HG02840 (cell line): ENCODE results near the gene LTB.

Source experiments
- ATAC-seq: cut with Tn5 transposase; IDR thresholded peaks from one replicate; pipeline ENCODE4 v1.9.1; 2021; ENCODE audit warnings: mild to moderate bottlenecking, moderate library complexity, moderate number of reproducible peaks; ENCODE audit not compliant: unreplicated experiment, low FRiP score

LTB gene

GRCh38 chr6:31532644-31533454, 49.4 kb downstream of the LTB start:
- ATAC-seq: no peak

DNA sequence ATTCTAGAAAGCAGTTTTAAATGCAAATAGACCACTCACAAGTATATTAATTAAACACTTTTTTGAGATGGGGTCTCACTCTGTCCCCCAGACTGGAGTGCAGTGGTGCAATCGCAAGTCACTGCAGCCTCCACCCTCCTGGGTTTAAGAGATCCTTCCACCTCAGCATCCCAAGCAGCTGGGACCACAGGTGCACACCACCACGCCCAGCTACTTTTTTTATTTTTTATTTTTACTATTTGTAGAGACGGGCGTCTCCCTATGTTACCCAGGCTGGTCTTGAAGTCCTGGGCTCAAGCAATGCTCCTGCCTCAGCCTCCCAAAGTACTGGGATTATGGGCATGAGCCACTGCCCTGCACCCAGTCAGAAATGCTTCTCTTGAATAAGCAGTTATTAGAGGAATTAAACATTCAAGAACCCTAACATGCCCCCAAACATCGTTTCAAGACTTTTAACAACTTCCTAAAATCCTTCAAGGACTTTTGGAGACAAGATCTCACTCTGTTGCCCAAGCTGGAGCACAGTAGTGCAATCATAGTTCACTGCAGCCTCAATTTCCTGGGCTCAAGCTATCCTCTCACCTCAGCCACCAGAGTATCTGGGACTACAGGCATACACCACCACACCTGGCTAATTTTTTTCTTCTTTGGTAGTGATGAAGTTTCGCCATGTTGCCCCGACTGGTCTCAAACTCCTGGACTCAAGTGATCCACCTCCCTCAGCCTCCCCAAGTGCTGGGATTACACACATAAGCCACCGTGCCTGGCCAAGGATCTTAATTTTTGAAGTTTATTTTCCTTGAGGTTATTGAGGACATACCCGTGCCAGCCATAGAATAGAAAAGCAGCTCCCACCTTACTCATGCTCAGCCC, 50.2 kb downstream of the LTB start:
- ATAC-seq: no peak

DNA sequence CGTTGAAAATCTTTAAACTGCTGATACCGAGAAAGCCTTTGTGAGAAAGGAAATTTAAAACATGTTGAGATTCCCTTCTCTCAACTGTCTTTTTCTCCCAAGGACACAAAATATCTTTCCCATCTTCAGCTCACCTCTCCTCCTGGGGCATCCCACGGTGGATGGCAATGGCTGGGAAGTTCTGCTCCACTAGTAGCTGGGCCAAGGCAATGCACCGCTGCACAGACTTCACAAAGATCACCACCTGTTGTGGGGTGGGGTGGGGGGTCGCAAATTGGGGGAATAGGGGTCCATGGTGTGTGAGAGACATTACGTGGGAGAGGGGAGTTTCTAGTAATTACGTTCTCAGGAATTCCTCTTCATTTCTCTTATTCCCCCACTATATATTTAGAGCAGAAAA, 51.1 kb downstream of the LTB start:
- ATAC-seq: no peak

DNA sequence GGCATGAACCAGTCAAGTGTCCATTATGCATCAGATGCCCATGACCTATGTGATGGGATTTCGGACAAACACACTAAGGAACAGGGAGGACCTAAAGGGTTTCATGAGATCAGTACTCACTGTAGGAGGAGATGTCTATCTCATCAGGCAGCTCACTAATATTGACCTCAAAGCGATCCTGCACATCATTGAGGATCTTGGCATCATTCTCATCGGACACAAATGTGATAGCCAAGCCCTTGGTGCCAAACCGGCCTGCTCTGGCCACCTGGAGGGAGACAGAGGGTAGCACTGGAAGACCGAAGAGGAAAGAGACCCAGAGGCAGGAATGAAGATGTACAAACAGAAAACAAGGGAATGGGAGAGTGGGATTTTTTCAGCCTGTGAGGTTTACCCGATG, 51.6 kb downstream of the LTB start:
- ATAC-seq: no peak
